ENCODE data around the gene VWA7. TPM values are rescaled to one million over a fixed set of nuclear protein-coding genes. Genes with fewer than 3 reads are reported as not detected.

Gene VWA7
- polyA plus RNA-seq, 1 of the 3 experiments (the other 2 are of a cell fraction), result 0.56 TPM

- Histone ChIP-seq H3K9me3 (no peaks in the 10 kb centered on the region), H3K4me3 (ENCODE audit: low read depth in 2 of 2, low read length in 1 of 2) (no peak overlapping the region), H3K27me3 (ENCODE audit: insufficient read depth) (no peaks in the 10 kb centered on the region), H2AFZ (ENCODE audit: low read depth) (no peak overlapping the region), H3F3A (replicated peaks; ENCODE audit: insufficient read depth) (peaks cover 25% of the 10 kb centered on the region), H3K4me1 (ENCODE audit: control insufficient read depth in 1 of 2, insufficient read depth in 2 of 2, low read depth in 1 of 2, low read length in 1 of 2) (0 out of 4 replicates have a peak, but pooled peaks cover 0 to 3% of the 10 kb centered on the region in 2 experiments), H3K27ac (ENCODE audit: low read depth in 2 of 2, low read length in 1 of 2) (no peak overlapping the region), H3K4me2 (no peak overlapping the region), H4K20me1 (ENCODE audit: insufficient read depth) (no peaks in the 10 kb centered on the region), H3K36me3 (replicated peaks in 1 of 2; ENCODE audit: control insufficient read depth in 1 of 2, insufficient read depth in 2 of 2, low read length in 1 of 2) (peaks cover 0 to 6% of the 10 kb centered on the region in 2 experiments), H3K9me2 (no peaks in the 10 kb centered on the region), H3K79me2 (ENCODE audit: insufficient read depth) (no peaks in the 10 kb centered on the region; the same call in 1 of the 2 replicates), H3K9ac (no peak overlapping the region)
- ChIA-PET POLR2A (interaction anchor here (0.7 kb wide), 1 partner anchor 9 kb away, joined by 3 read pairs; no protein-coding TSS in a partner anchor), CTCF (interaction anchor here (1.2 to 1.8 kb wide), 2 partner anchors 11 to 81 kb away, joined by 4 to 5 read pairs; no protein-coding TSS in a partner anchor)
- no peak for TF ChIP-seq RXRA (IDR thresholded peaks at IDR 0.05; ENCODE audit: borderline replicate concordance, low read depth)
- no peak for TF ChIP-seq SMC3 (IDR thresholded peaks at IDR 0.05; ENCODE audit: low read depth, low read length)
- no peak for TF ChIP-seq PBX3 (IDR thresholded peaks at IDR 0.05)
- no peak for TF ChIP-seq TAF1 (IDR thresholded peaks at IDR 0.05; ENCODE audit: borderline replicate concordance, low read depth, low read length)
- no peak for TF ChIP-seq FOXM1 (IDR thresholded peaks at IDR 0.05; ENCODE audit: low read depth)
- TF ChIP-seq, protein P1, sequence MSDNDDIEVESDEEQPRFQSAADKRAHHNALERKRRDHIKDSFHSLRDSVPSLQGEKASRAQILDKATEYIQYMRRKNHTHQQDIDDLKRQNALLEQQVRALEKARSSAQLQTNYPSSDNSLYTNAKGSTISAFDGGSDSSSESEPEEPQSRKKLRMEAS (IDR thresholded peaks at IDR 0.05; ENCODE audit: low read depth), result no peak
- TF ChIP-seq EP300 (IDR thresholded peaks at IDR 0.05; ENCODE audit: borderline replicate concordance in 1 of 2, low read depth in 1 of 2, low read length in 1 of 2), result no peak
- no peak for TF ChIP-seq NRF1 (IDR thresholded peaks at IDR 0.05; ENCODE audit: low read depth, low read length)
- TF ChIP-seq ELF1 (IDR thresholded peaks at IDR 0.05), result no peak
- no peak for TF ChIP-seq TCF12 (IDR thresholded peaks at IDR 0.05)
- no peak for TF ChIP-seq EZH2phosphoT487 (IDR thresholded peaks at IDR 0.05; ENCODE audit: borderline replicate concordance, low read depth)
- no peak for TF ChIP-seq CHD2 (IDR thresholded peaks at IDR 0.05; ENCODE audit: low read length, partially characterized antibody)
- TF ChIP-seq SIN3A (IDR thresholded peaks at IDR 0.05; ENCODE audit: borderline replicate concordance, low read depth, low read length), result no peak
- TF ChIP-seq RAD21 (IDR thresholded peaks at IDR 0.05; ENCODE audit: low read length), result no peak
- no peak for TF ChIP-seq ZBTB33 (IDR thresholded peaks at IDR 0.05; ENCODE audit: borderline replicate concordance, low read depth)
- TF ChIP-seq POLR2AphosphoS5 (IDR thresholded peaks at IDR 0.05; ENCODE audit: low read depth, low read length), result no peak
- TF ChIP-seq, protein P2, sequence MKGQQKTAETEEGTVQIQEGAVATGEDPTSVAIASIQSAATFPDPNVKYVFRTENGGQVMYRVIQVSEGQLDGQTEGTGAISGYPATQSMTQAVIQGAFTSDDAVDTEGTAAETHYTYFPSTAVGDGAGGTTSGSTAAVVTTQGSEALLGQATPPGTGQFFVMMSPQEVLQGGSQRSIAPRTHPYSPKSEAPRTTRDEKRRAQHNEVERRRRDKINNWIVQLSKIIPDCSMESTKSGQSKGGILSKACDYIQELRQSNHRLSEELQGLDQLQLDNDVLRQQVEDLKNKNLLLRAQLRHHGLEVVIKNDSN (IDR thresholded peaks at IDR 0.05; ENCODE audit: borderline replicate concordance, low read depth), result no peak
- no peak for TF ChIP-seq TEAD4 (IDR thresholded peaks at IDR 0.05; ENCODE audit: borderline replicate concordance, insufficient read depth)
- no peak for TF ChIP-seq FOSL2 (IDR thresholded peaks at IDR 0.05; ENCODE audit: borderline replicate concordance, low read depth)
- WGBS (ENCODE audit: low lambda C conversion rate), result 88% methylated on average over 8 of the region's 8 CpGs
- no peak for DNase-seq
Observed at GRCh38 chr6:31749301-31750036, 27.7 kb downstream of the VWA7 start.

Measured in SK-N-SH (cell line).